Keratinocyte (primary cell): ENCODE results near the gene CNPY1. TPM values are rescaled to one million over a fixed set of nuclear protein-coding genes. Genes with fewer than 3 reads are reported as not detected.

Source experiments
- DNase-seq: peaks from one replicate; pipeline ENCODE4 v3.0.0-alpha.2; 2011; ENCODE audit warnings: low read depth, missing footprints, low spot score
- FAIRE-seq: peaks from 2 replicates; lab custom pipeline; 2011; peaks lifted over from hg19 to GRCh38; lab: Jason Lieb, UNC
- H2AFZ ChIP-seq: 2 replicates; pipeline ENCODE4 v1.6.0; 2012; ENCODE audit warnings: low read length, control low read depth, inconsistent platforms; ENCODE audit not compliant: control insufficient read depth
- H3K27ac ChIP-seq: 2 replicates; pipeline ENCODE4 v1.5.1; 2011; ENCODE audit warnings: low read length; ENCODE audit not compliant: control insufficient read depth, insufficient read depth
- H3K27me3 ChIP-seq: 3 replicates; pipeline ENCODE4 v1.6.0; 2011; ENCODE audit warnings: low read length; ENCODE audit not compliant: control insufficient read depth, insufficient read depth; ENCODE audit errors: extremely low read depth
- H3K36me3 ChIP-seq, 2 experiments: 2 replicates in 1 of 2; 3 replicates in 1 of 2; pipeline ENCODE4 v1.5.1; 2011; ENCODE audit warnings: low read length in 2 of 2, mild to moderate bottlenecking in 1 of 2; ENCODE audit not compliant: control insufficient read depth in 2 of 2, insufficient read depth in 2 of 2; ENCODE audit errors: extremely low read depth in 1 of 2
- H3K4me1 ChIP-seq: 3 replicates; pipeline ENCODE4 v1.5.1; 2011; ENCODE audit warnings: low read length; ENCODE audit not compliant: control insufficient read depth, insufficient read depth; ENCODE audit errors: extremely low read depth
- H3K4me2 ChIP-seq: 3 replicates; pipeline ENCODE4 v1.6.0; 2011; ENCODE audit warnings: low read depth, low read length; ENCODE audit not compliant: control insufficient read depth, insufficient read depth; ENCODE audit errors: extremely low read depth
- H3K4me3 ChIP-seq, 3 experiments: fragments of 200-600 bp in 1 of 3; sonication (generic) in 1 of 3; 2 replicates in 2 of 3; 3 replicates in 1 of 3; pipeline ENCODE4 v1.5.1; 2011 to 2016; ENCODE audit warnings: low read length in 3 of 3, mild to moderate bottlenecking in 3 of 3, control low read depth in 2 of 3, inconsistent platforms in 1 of 3, low read depth in 1 of 3, mixed read lengths in 1 of 3, mixed run types in 1 of 3, moderate library complexity in 1 of 3; ENCODE audit not compliant: control insufficient read depth in 2 of 3, insufficient read depth in 2 of 3; ENCODE audit errors: extremely low read depth in 1 of 3
- H3K79me2 ChIP-seq: 2 replicates; pipeline ENCODE4 v1.6.0; 2012; ENCODE audit warnings: low read length; ENCODE audit not compliant: control insufficient read depth, insufficient read depth
- H3K9ac ChIP-seq: 3 replicates; pipeline ENCODE4 v1.6.0; 2011; ENCODE audit warnings: low read length; ENCODE audit not compliant: control insufficient read depth, insufficient read depth; ENCODE audit errors: extremely low read depth
- H3K9me1 ChIP-seq: 3 replicates; pipeline ENCODE4 v1.6.0; 2011; ENCODE audit warnings: low read length; ENCODE audit not compliant: control insufficient read depth, insufficient read depth; ENCODE audit errors: extremely low read depth
- H3K9me3 ChIP-seq: 2 replicates; pipeline ENCODE4 v1.5.1; 2012; ENCODE audit warnings: low read depth, low read length; ENCODE audit not compliant: control insufficient read depth
- H4K20me1 ChIP-seq: 3 replicates; pipeline ENCODE4 v1.6.0; 2011; ENCODE audit warnings: low read length; ENCODE audit not compliant: control insufficient read depth, insufficient read depth; ENCODE audit errors: extremely low read depth
- CTCF ChIP-seq, 3 experiments: IDR thresholded peaks in 1 of 3; conservative IDR thresholded peaks in 1 of 3; optimal IDR thresholded peaks in 1 of 3; 2 replicates in 2 of 3; 3 replicates in 1 of 3; pipeline versions ENCODE3 to v1.5.1; 2011; ENCODE audit warnings: low read length in 3 of 3, mild to moderate bottlenecking in 3 of 3, moderate library complexity in 2 of 3, control low read depth in 1 of 3, inconsistent platforms in 1 of 3; ENCODE audit not compliant: insufficient read depth in 2 of 3; ENCODE audit errors: extremely low read depth in 1 of 3
- EZH2 ChIP-seq: IDR thresholded peaks from one replicate; pipeline ENCODE4 v1.6.1; 2012; ENCODE audit warnings: inconsistent platforms, mild to moderate bottlenecking, low read length, moderate library complexity
- dilution Hi-C: fragments of 300-500 bp; cut with MboI; formaldehyde crosslinking; loops from one replicate; pipeline ENCODE4 v1.7.0; 2020; ENCODE audit warnings: low sequenced_read_pairs; ENCODE audit not compliant: extremely low pct_ligation_motif_present
- polyA plus RNA-seq, 5 experiments: library from polyadenylated mRNA; depleted of rRNA in 3 of 5; stranded (reverse) in 3 of 5; stranded (forward) in 1 of 5; unstranded in 1 of 5; fragments of >200 nt; gene quantifications; 1 replicate in 1 of 5; 2 replicates in 3 of 5; 3 replicates in 1 of 5; pipeline versions ENCODE4 v1.2.1 to v1.2.3, GENCODE V29; 2011 to 2012; ENCODE audit warnings: missing spikeins in 2 of 5, low read depth in 1 of 5, low replicate concordance in 1 of 5

Gene CNPY1
- polyA plus RNA-seq, 1 donor (not counting 4 experiments of a cell fraction or from before 2014, with no cell fraction given): not detected

- FAIRE-seq: no peak
- Histone ChIP-seq H3K79me2 (no peaks in the 10 kb centered on the region), H4K20me1 (no peaks in the 10 kb centered on the region), H3K9ac (no peak overlapping the region), H3K9me3 (no peaks in the 10 kb centered on the region), H3K36me3 (no peaks in the 10 kb centered on the region), H3K4me1 (no peaks in the 10 kb centered on the region), H3K4me2 (no peak overlapping the region), H2AFZ (no peak overlapping the region), H3K4me3 (no peak overlapping the region), H3K27me3 (peaks cover 4% of the 10 kb centered on the region), H3K9me1 (no peaks in the 10 kb centered on the region), H3K27ac (no peak overlapping the region)
- DNase-seq: no peak
- dilution Hi-C loops: no loop called here
- TF ChIP-seq CTCF (optimal IDR thresholded peaks at IDR 0.05 in 1 of 3, IDR thresholded peaks at IDR 0.05 in 1 of 3, conservative IDR thresholded peaks at IDR 0.05 in 1 of 3; ENCODE audit: extremely low read depth in 1 of 3, insufficient read depth in 2 of 3, low read length in 3 of 3): no peak
- no peak for TF ChIP-seq EZH2
These were observed 10.4 kb upstream of the CNPY1 start for GRCh38 chr7:155556763-155557162.

- no peaks in the 10 kb centered on the region for H3K9me3 ChIP-seq
- dilution Hi-C loops: no loop called here
- FAIRE-seq (no peak), DNase-seq (no peak)
- H4K20me1 ChIP-seq: no peaks in the 10 kb centered on the region
- no peak overlapping the region for H3K27ac ChIP-seq
- no peak overlapping the region for H3K4me3 ChIP-seq
- no peaks in the 10 kb centered on the region for H3K79me2 ChIP-seq
- H2AFZ ChIP-seq: no peak overlapping the region
- no peak overlapping the region for H3K9ac ChIP-seq
- H3K36me3 ChIP-seq: no peaks in the 10 kb centered on the region
- H3K9me1 ChIP-seq: no peaks in the 10 kb centered on the region
- peaks cover 4% of the 10 kb centered on the region for H3K27me3 ChIP-seq
- no peak for TF ChIP-seq CTCF (optimal IDR thresholded peaks at IDR 0.05 in 1 of 3, IDR thresholded peaks at IDR 0.05 in 1 of 3, conservative IDR thresholded peaks at IDR 0.05 in 1 of 3; ENCODE audit: extremely low read depth in 1 of 3, insufficient read depth in 2 of 3, low read length in 3 of 3)
- TF ChIP-seq EZH2: no peak
- no peaks in the 10 kb centered on the region for H3K4me1 ChIP-seq
- no peak overlapping the region for H3K4me2 ChIP-seq
These were observed 8.8 kb upstream of the CNPY1 start for GRCh38 chr7:155555116-155555695.
